Measurements from ENCODE around the gene PCLAF.
"Not testable (repeated sequence)": the region's sequence is repeated elsewhere in the genome, so short reads cannot be mapped to it uniquely, and the experiment has no call there.

PCLAF gene

GRCh38 chr15:64369078-64369607, 12.1 kb downstream of the PCLAF start:
- DNase-seq (ENCODE audit: low read depth in 2 of 2): no peak

GRCh38 chr15:64361259-64361658, 20.0 kb downstream of the PCLAF start:
- DNase-seq (ENCODE audit: low read depth in 2 of 2): no peak

- DNase-seq (ENCODE audit: low read depth in 2 of 2): no peak
These were observed 24.6 kb downstream of the PCLAF start for GRCh38 chr15:64356710-64357040.

GRCh38 chr15:64355944-64356709, 25.1 kb downstream of the PCLAF start, which contains the start of gene CSNK1G1:
Gene CSNK1G1 (minus strand): TSS chr15:64356173. CDS start chr15:64300499, 55,674 bp downstream.
- peak; percentile 82 to 89 for DNase-seq (ENCODE audit: low read depth in 2 of 2)

GRCh38 chr15:64355348-64355943, 25.8 kb downstream of the PCLAF start:
- peak in 1 of 2 donors; percentile 9 for DNase-seq (ENCODE audit: low read depth in 2 of 2)

- DNase-seq (ENCODE audit: low read depth in 2 of 2): no peak
These were observed 26.4 kb downstream of the PCLAF start for GRCh38 chr15:64354688-64355344.

GRCh38 chr15:64351265-64351664, 30.0 kb downstream of the PCLAF start:
- DNase-seq (ENCODE audit: low read depth in 2 of 2): no peak

DNA sequence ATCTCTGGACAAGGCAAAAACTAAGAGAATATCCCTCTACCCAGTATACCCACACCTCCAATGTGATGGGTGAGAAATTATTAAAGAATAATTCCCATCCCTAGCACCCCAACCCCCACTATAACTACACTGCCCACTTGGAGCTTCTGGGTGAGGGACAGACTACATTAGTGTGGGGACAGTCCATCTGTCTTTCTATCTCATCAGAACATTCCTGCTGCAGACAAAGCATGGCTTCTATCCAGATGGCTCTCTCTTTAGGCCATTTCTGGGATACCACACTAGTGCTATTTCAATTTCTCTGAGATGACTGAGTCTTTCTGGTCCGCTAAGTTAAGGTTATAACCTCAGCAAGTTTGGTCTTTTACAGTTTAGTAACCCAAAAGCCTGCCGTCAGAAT, 31.9 kb downstream of the PCLAF start:
- no peak for DNase-seq (ENCODE audit: low read depth in 2 of 2)

DNA sequence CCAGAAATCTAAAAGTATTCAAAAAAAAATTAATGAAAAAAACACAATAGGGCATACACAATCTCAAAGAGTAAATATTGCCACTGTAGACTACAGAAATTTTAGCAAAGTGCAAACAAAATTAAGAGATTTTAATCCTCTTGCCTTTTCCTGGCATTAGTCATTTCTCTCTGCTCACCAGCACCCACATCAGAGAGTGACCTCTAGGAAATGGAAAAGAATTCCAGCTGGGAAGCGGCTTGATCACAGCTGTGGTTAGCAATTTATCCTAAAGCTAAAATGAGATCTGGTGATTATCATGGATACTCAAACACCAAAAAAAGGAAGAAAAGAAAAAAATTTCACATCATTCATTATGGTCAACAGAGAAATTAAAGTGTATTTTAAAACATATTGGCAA, 32.8 kb downstream of the PCLAF start:
- no peak for DNase-seq (ENCODE audit: low read depth in 2 of 2)

DNA sequence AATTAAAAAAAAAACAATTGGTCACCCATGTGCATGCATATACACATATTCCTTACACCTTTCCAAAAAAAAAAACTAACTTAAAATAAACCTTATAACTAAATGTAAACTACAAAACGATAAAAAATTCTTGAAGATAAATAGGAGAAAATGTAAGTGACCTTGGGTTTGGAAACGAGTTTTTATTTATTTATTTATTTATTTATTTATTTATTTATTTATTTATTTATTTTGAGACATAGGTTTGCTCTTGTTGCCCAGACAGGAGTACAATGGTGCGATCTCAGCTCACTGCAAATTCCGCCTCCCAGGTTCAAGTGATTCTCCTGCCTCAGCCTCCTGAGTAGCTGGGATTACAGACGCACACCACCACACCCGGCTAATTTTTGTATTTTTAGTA, 35.0 kb downstream of the PCLAF start:
- not testable (repeated sequence) for DNase-seq (ENCODE audit: low read depth in 2 of 2)

GRCh38 chr15:64344651-64345294, 36.5 kb downstream of the PCLAF start:
- DNase-seq (ENCODE audit: low read depth in 2 of 2): no peak

DNA sequence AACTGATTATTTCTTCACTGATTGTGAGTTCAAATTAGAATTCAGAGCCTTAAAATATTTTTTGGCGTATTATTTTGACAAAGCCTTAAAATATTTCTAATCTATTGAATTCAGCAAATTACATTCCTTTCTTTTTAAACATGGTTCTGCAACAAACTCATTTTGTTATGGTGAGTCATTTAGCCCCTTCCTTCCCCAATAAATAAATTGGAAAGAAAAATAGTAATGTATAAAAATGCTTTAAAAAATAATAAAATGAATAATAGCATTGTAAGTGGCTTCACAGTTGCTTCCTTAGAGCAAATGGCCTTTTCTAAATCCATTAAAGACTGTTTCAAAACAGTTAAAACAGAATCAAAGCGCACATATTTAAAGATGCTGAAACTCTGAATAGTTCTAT, 37.4 kb downstream of the PCLAF start:
- DNase-seq (ENCODE audit: low read depth in 2 of 2): no peak

- no peak for DNase-seq (ENCODE audit: low read depth in 2 of 2)
These were observed 38.0 kb downstream of the PCLAF start for GRCh38 chr15:64343222-64343621.

DNA sequence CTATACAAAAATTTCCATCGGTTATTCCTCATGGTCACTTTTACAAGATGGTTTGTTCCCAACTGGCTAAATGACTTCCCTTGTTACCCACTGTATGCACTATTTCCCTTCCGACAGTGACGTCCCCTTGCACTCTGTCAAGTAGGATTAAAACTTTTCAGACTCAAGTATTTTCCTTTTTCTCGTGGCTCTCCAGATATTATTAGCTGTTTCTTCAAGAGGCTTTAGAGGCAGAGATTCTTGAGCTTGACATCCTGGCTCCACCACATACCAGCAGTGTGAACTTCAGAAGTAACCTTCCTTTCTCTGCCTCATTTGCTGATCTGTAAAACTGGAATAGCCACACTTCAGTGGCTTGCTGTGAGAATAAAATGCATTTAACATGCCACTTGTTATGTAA, 39.3 kb downstream of the PCLAF start:
- no peak for DNase-seq (ENCODE audit: low read depth in 2 of 2)

GRCh38 chr15:64340355-64340754, 40.9 kb downstream of the PCLAF start:
- no peak for DNase-seq (ENCODE audit: low read depth in 2 of 2)

- no peak for DNase-seq (ENCODE audit: low read depth in 2 of 2)
These were observed 43.5 kb downstream of the PCLAF start for GRCh38 chr15:64337761-64338160.

- DNase-seq (ENCODE audit: low read depth in 2 of 2): peak in 1 of 2 donors; percentile 4
These were observed 47.0 kb downstream of the PCLAF start for GRCh38 chr15:64333986-64334929.

GRCh38 chr15:64333516-64333915, 47.7 kb downstream of the PCLAF start:
- DNase-seq (ENCODE audit: low read depth in 2 of 2): no peak

- not testable (repeated sequence) for DNase-seq (ENCODE audit: low read depth in 2 of 2)
These were observed 49.6 kb downstream of the PCLAF start for GRCh38 chr15:64331668-64332067.

- DNase-seq (ENCODE audit: low read depth in 2 of 2): not testable (repeated sequence)
These were observed 54.3 kb downstream of the PCLAF start for GRCh38 chr15:64326975-64327374.

- not testable (repeated sequence) for DNase-seq (ENCODE audit: low read depth in 2 of 2)
These were observed 54.8 kb downstream of the PCLAF start for GRCh38 chr15:64326458-64326857.

All from stimulated activated CD8-positive, alpha-beta memory T cell treated with anti-CD3 and anti-CD28 coated beads, Interleukin-2, amount 100 ng/mL, for 1 hour (primary cell).